Calu3 (cell line): ENCODE data around the gene SCIMP. TPM values are rescaled to one million over a fixed set of nuclear protein-coding genes. Genes with fewer than 3 reads are reported as not detected.
"Not testable (repeated sequence)": the region's sequence is repeated elsewhere in the genome, so short reads cannot be mapped to it uniquely, and the experiment has no call there.

Experiments used
- BruUV-seq: library from RNA; stranded (reverse); fragments of 400-500 nt; replicated peaks from 2 replicates; lab custom pipeline; 2021; lab: Mats Ljungman, UMichigan
- CTCF ChIA-PET: fragments of 300-600 bp; sonication (Branson Sonifier 250); formaldehyde crosslinking; loops from one replicate; lab custom pipeline; 2022; ENCODE audit warnings: antibody characterized with exemption; lab: Charles Lee
- DNase-seq: peaks from one replicate; pipeline ENCODE4 v3.0.0; 2022
- H3K27ac Mint-ChIP-seq: one replicate; pipeline ENCODE4 v1.8.0; 2022; ENCODE audit warnings: mixed read lengths; ENCODE audit not compliant: unreplicated experiment
- H3K27me3 Mint-ChIP-seq: one replicate; pipeline ENCODE4 v1.8.0; 2022; ENCODE audit warnings: mixed read lengths; ENCODE audit not compliant: unreplicated experiment
- H3K36me3 Mint-ChIP-seq: one replicate; pipeline ENCODE4 v1.8.0; 2022; ENCODE audit warnings: mild to moderate bottlenecking, moderate library complexity, mixed read lengths; ENCODE audit not compliant: insufficient read depth, unreplicated experiment
- H3K4me1 Mint-ChIP-seq: one replicate; pipeline ENCODE4 v1.8.0; 2022; ENCODE audit warnings: mild to moderate bottlenecking, low read depth, mixed read lengths; ENCODE audit not compliant: unreplicated experiment
- H3K4me3 Mint-ChIP-seq: one replicate; pipeline ENCODE4 v1.8.0; 2022; ENCODE audit warnings: mild to moderate bottlenecking, low read depth, moderate library complexity, mixed read lengths; ENCODE audit not compliant: unreplicated experiment
- H3K9me3 Mint-ChIP-seq: one replicate; pipeline ENCODE4 v1.8.0; 2022; ENCODE audit warnings: low read depth, mixed read lengths; ENCODE audit not compliant: unreplicated experiment
- intact Hi-C: fragments of 100-400 bp; cut with micrococcal nuclease; formaldehyde crosslinking; loops from one replicate; pipeline ENCODE4 v1.10.0; 2022; ENCODE audit not compliant: unreplicated experiment
- total RNA-seq: library from RNA; stranded (reverse); gene quantifications from 2 replicates; pipeline ENCODE4 v1.2.3, GENCODE V29; 2022
- TF ChIP-seq, protein P1 (sequence below): fragments of 200-600 bp; IDR thresholded peaks from one replicate; pipeline ENCODE4 v1.8.0; 2022; ENCODE audit warnings: antibody characterized with exemption; ENCODE audit not compliant: unreplicated experiment

SCIMP gene
- total RNA-seq, 1 experiment from 2014 or later = not detected

DNA sequence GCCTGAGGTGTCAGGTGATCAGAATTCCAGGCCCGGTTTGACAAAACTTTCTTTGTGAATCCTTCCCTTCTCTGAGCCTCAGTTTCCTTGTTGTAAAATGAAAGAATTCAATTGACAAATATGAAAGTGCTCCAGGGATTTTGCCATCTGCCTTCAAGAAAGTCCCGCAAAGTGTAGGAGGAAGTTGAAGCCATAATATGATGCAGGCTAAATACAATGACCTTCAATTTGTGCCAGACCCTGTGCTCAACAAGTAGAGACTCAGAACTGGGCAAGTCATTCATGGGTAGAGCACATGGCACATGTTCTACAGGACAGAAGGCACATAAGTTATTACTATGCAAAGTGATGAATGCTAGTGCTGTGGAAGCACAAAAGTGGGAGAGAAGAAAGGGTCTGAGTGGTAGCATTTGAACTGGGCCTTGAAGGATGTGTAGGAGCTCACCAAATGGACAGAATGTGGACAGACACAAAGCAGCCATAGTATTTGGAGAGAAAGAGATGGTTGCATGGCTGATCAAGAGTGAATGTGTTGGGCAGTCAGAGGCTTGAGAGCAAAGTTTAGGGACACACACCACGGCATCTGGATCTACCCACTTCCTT lies 2.4 kb upstream of the SCIMP start:
- CTCF ChIA-PET = no interaction called here
- no TSS peak for BruUV-seq

DNA sequence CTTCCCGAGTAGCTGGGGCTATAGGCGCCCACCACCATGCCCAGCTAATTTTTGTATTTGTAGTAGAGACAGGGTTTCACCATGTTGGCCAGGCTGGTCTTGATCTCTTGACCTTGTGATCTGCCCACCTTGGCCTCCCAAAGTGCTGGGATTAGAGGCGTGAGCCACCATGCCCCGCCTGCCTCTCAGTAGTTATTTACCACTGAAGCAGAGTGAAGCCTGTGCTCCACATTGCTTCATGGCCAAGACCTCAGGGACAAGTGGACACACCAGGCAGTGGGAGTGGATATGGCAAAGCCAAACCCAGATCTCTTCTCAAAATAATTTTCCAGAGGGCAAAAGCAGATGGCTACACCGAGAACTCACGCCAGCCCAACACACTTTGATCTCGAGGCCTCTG lies 1.2 kb downstream of the SCIMP start:
- H3K9me3 Mint-ChIP-seq, H3K4me3 Mint-ChIP-seq, DNase-seq, BruUV-seq, H3K27ac Mint-ChIP-seq, H3K36me3 Mint-ChIP-seq, H3K27me3 Mint-ChIP-seq, intact Hi-C loops, H3K4me1 Mint-ChIP-seq, CTCF ChIA-PET: not testable (repeated sequence)

More for the DNA sequence above, 2.4 kb upstream of the SCIMP start:
- Mint-ChIP-seq H3K27ac (no peak overlapping the region), H3K4me3 (no peak overlapping the region), H3K36me3 (no peaks in the 10 kb centered on the region), H3K9me3 (no peaks in the 10 kb centered on the region), H3K4me1 (no peaks in the 10 kb centered on the region), H3K27me3 (no peaks in the 10 kb centered on the region)
- TF ChIP-seq, protein P1, sequence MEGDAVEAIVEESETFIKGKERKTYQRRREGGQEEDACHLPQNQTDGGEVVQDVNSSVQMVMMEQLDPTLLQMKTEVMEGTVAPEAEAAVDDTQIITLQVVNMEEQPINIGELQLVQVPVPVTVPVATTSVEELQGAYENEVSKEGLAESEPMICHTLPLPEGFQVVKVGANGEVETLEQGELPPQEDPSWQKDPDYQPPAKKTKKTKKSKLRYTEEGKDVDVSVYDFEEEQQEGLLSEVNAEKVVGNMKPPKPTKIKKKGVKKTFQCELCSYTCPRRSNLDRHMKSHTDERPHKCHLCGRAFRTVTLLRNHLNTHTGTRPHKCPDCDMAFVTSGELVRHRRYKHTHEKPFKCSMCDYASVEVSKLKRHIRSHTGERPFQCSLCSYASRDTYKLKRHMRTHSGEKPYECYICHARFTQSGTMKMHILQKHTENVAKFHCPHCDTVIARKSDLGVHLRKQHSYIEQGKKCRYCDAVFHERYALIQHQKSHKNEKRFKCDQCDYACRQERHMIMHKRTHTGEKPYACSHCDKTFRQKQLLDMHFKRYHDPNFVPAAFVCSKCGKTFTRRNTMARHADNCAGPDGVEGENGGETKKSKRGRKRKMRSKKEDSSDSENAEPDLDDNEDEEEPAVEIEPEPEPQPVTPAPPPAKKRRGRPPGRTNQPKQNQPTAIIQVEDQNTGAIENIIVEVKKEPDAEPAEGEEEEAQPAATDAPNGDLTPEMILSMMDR = no peak
- no peak for DNase-seq
- intact Hi-C loops = no loop called here

DNA sequence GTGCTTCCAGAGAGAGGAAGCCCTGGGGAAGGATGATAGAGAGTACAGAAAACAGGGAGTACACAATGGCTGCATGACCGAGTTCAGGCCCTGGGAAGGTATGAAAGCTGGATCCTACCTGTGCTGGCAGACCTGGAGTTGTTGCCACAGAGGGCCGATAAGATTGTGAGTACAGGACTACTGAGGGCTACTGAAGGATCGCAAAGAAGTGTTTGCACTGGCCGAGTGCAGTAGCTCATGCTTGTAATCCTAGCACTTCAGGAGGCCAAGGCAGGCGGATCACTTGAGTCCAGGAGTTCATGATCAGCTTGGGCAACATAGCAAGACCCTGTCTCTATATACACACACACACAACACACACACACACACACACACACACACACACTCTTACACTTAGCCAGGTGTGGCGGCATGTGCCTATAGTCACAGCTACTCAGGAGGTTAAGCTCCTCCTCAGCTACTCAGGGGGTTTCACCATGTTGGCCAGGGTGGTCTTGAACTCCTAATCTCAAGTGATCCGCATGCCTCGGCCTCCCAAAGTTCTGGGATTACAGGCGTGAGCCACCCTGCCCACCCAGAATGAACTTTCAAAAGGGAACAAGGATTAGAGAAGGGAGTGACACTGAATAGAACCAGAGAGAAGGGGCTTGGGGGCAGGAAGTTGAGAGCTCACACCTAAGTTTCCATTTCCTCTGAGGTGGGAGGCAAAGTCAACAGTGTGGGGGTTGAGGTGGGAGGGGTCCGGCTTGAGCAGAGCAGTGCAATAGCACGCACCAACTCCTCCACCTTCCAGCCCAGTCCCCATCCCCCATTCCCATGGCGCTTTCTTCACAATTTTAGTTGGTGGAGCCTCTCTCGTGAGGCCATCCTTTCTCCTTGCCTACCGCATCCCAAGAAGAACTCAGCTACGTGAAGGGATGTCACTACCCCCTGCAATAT lies 7.5 kb downstream of the SCIMP start:
- H3K27me3 Mint-ChIP-seq = no peaks in the 10 kb centered on the region
- intact Hi-C loops = no loop called here
- TF ChIP-seq, protein P1 = no peak
- CTCF ChIA-PET = no interaction called here
- H3K4me3 Mint-ChIP-seq = no peak overlapping the region
- H3K36me3 Mint-ChIP-seq = no peaks in the 10 kb centered on the region
- H3K9me3 Mint-ChIP-seq = no peaks in the 10 kb centered on the region
- DNase-seq = no peak
- no TSS peak for BruUV-seq
- no peaks in the 10 kb centered on the region for H3K4me1 Mint-ChIP-seq
- H3K27ac Mint-ChIP-seq = no peak overlapping the region

- BruUV-seq = no TSS peak
- Mint-ChIP-seq H3K9me3 (no peaks in the 10 kb centered on the region), H3K27ac (no peak overlapping the region), H3K27me3 (no peaks in the 10 kb centered on the region), H3K4me3 (no peak overlapping the region), H3K4me1 (no peaks in the 10 kb centered on the region), H3K36me3 (no peaks in the 10 kb centered on the region)
- TF ChIP-seq, protein P1 = no peak
- intact Hi-C loops = no loop called here
- no peak for DNase-seq
- CTCF ChIA-PET = interaction anchor here (0.6 to 0.7 kb wide), 2 partner anchors 19 to 261 kb away, joined by 3 to 5 read pairs; partner anchors contain the start of gene MIS12
Observed at GRCh38 chr17:5225668-5226457, 8.8 kb downstream of the SCIMP start.

DNA sequence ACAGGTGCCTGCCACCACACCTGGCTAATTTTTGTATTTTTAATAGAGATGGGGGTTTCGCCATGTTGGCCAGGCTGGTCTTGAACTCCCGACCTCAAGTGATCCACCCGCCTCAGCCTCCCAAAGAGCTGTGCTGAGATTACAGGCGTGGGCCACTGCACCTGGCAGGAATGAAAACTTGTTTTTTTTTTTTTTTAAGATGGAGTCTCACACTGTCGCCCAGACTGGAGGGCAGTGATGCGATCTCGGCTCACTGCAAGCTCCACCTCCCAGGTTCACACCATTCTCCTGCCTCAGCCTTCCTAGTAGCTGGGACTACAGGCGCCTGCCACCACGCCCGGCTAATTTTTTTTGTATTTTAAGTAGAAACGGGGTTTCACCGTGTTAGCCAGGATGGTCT lies 12.7 kb downstream of the SCIMP start:
- H3K4me1 Mint-ChIP-seq, BruUV-seq, H3K9me3 Mint-ChIP-seq, CTCF ChIA-PET, H3K27me3 Mint-ChIP-seq, H3K27ac Mint-ChIP-seq, H3K36me3 Mint-ChIP-seq, intact Hi-C loops, H3K4me3 Mint-ChIP-seq, DNase-seq: not testable (repeated sequence)
